HL-60 (cell line): ENCODE measurements around the gene VAV2.

Experiments used
- POLR2AphosphoS5 ChIP-seq: IDR thresholded peaks from 2 replicates; pipeline ENCODE4 v1.6.1; 2012; ENCODE audit warnings: low read depth
- TF ChIP-seq, protein P1 (sequence below): IDR thresholded peaks from one replicate; pipeline ENCODE4 v1.5.1; 2011; ENCODE audit warnings: low read length, control low read depth, inconsistent platforms; ENCODE audit not compliant: insufficient read depth

- TF ChIP-seq, protein P1, sequence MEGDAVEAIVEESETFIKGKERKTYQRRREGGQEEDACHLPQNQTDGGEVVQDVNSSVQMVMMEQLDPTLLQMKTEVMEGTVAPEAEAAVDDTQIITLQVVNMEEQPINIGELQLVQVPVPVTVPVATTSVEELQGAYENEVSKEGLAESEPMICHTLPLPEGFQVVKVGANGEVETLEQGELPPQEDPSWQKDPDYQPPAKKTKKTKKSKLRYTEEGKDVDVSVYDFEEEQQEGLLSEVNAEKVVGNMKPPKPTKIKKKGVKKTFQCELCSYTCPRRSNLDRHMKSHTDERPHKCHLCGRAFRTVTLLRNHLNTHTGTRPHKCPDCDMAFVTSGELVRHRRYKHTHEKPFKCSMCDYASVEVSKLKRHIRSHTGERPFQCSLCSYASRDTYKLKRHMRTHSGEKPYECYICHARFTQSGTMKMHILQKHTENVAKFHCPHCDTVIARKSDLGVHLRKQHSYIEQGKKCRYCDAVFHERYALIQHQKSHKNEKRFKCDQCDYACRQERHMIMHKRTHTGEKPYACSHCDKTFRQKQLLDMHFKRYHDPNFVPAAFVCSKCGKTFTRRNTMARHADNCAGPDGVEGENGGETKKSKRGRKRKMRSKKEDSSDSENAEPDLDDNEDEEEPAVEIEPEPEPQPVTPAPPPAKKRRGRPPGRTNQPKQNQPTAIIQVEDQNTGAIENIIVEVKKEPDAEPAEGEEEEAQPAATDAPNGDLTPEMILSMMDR, result no peak
- no peak for TF ChIP-seq POLR2AphosphoS5
Observed at GRCh38 chr9:133777871-133778270, 214.3 kb downstream of the VAV2 start.
